HG03139 (cell line): Measurements from ENCODE around the gene OR52N5.

Experiments used
- ATAC-seq: cut with Tn5 transposase; IDR thresholded peaks from one replicate; pipeline ENCODE4 v1.9.1; 2021; ENCODE audit not compliant: unreplicated experiment

The OR52N5 gene

DNA sequence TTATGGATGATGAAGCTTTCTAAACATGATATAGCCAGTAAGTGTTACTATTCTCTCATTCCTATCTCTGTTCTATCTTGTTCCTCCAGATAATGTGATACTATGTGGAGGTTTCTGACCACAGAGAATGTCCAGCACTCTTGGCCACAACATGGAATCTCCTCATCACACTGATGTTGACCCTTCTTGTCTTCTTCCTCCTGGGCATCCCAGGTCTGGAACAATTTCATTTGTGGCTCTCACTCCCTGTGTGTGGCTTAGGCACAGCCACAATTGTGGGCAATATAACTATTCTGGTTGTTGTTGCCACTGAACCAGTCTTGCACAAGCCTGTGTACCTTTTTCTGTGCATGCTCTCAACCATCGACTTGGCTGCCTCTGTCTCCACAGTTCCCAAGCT, 56.8 kb downstream of the OR52N5 start:
- no peak for ATAC-seq
